H1 (cell line): Measurements from ENCODE around the gene CDH20.

Experiments
- EGR1 ChIP-seq: IDR thresholded peaks from 2 replicates; pipeline ENCODE4 v1.6.1; 2011; ENCODE audit warnings: low read depth, low read length, borderline replicate concordance
- JUND ChIP-seq: IDR thresholded peaks from 2 replicates; pipeline ENCODE4 v1.6.1; 2011; ENCODE audit warnings: mild to moderate bottlenecking, improper control_type of control experiment, low read length
- POLR2A ChIP-seq, 2 experiments: IDR thresholded peaks; 1 replicate in 1 of 2; 2 replicates in 1 of 2; pipeline ENCODE4 v1.6.1; 2011; ENCODE audit warnings: low read depth in 2 of 2, low read length in 2 of 2, mild to moderate bottlenecking in 2 of 2; ENCODE audit errors: control extremely low read depth in 1 of 2
- RAD21 ChIP-seq, 2 experiments: IDR thresholded peaks in 1 of 2; conservative IDR thresholded peaks in 1 of 2; 2 replicates each; pipeline ENCODE4 v1.6.1; 2011; ENCODE audit warnings: low read depth in 2 of 2, low read length in 2 of 2, improper control_type of control experiment in 1 of 2, inconsistent platforms in 1 of 2, mild to moderate bottlenecking in 1 of 2, moderate library complexity in 1 of 2
- TBP ChIP-seq: IDR thresholded peaks from 2 replicates; pipeline ENCODE4 v1.6.1; 2011; ENCODE audit warnings: low read depth, low read length, improper control_type of control experiment
- USF2 ChIP-seq: IDR thresholded peaks from 2 replicates; pipeline ENCODE4 v1.6.1; 2011; ENCODE audit warnings: low read length, improper control_type of control experiment
- YY1 ChIP-seq: IDR thresholded peaks from 2 replicates; pipeline ENCODE4 v1.6.1; 2011; ENCODE audit warnings: low read depth, mild to moderate bottlenecking, low read length

GRCh38 chr18:61546590-61546989, 213.4 kb downstream of the CDH20 start:
- TF ChIP-seq TBP, result no peak
- TF ChIP-seq POLR2A (IDR thresholded peaks at IDR 0.05; ENCODE audit: control extremely low read depth in 1 of 2, low read depth in 2 of 2, low read length in 2 of 2), result no peak
- TF ChIP-seq EGR1, result no peak
- TF ChIP-seq USF2, result no peak
- TF ChIP-seq JUND, result no peak
- no peak for TF ChIP-seq YY1
- TF ChIP-seq RAD21 (IDR thresholded peaks at IDR 0.05 in 1 of 2, conservative IDR thresholded peaks at IDR 0.05 in 1 of 2; ENCODE audit: low read depth in 2 of 2, low read length in 2 of 2), result no peak
